Osteoblast (primary cell): ENCODE results near the gene CD70. TPM values are rescaled to one million over a fixed set of nuclear protein-coding genes. Genes with fewer than 3 reads are reported as not detected.
"Not testable (repeated sequence)": the region's sequence is repeated elsewhere in the genome, so short reads cannot be mapped to it uniquely, and the experiment has no call there.

Experiments
- DNase-seq: peaks from one replicate; pipeline ENCODE4 v3.0.0; 2011; ENCODE audit warnings: low spot score, mixed read lengths; ENCODE audit not compliant: insufficient read length; ENCODE audit errors: missing footprints
- H2AFZ ChIP-seq: 2 replicates; pipeline ENCODE4 v1.6.0; 2011; ENCODE audit warnings: mild to moderate bottlenecking, low read length
- H3K27ac ChIP-seq: 2 replicates; pipeline ENCODE4 v1.5.1; 2011; ENCODE audit warnings: mild to moderate bottlenecking, low read depth, low read length, moderate library complexity
- H3K27me3 ChIP-seq: 2 replicates; pipeline ENCODE4 v1.6.0; 2012; ENCODE audit warnings: mild to moderate bottlenecking, control low read depth, inconsistent platforms, low read length, moderate library complexity; ENCODE audit not compliant: insufficient read depth
- H3K36me3 ChIP-seq: 2 replicates; pipeline ENCODE4 v1.5.1; 2011; ENCODE audit warnings: mild to moderate bottlenecking, low read length, control low read depth, moderate library complexity; ENCODE audit not compliant: insufficient read depth
- H3K4me1 ChIP-seq: 2 replicates; pipeline ENCODE4 v1.5.1; 2011; ENCODE audit warnings: mild to moderate bottlenecking, low read length, control low read depth, moderate library complexity; ENCODE audit not compliant: insufficient read depth
- H3K4me2 ChIP-seq: 2 replicates; pipeline ENCODE4 v1.6.0; 2011; ENCODE audit warnings: mild to moderate bottlenecking, low read length; ENCODE audit not compliant: insufficient read depth
- H3K4me3 ChIP-seq: fragments of 200-600 bp; sonication (generic); 3 replicates; pipeline ENCODE4 v1.5.1; 2012; ENCODE audit warnings: mild to moderate bottlenecking, low read length, inconsistent platforms; ENCODE audit not compliant: insufficient read depth
- H3K79me2 ChIP-seq: 2 replicates; pipeline ENCODE4 v1.6.0; 2012; ENCODE audit warnings: mild to moderate bottlenecking, low read length, control low read depth, inconsistent platforms; ENCODE audit not compliant: insufficient read depth
- H3K9me3 ChIP-seq: 2 replicates; pipeline ENCODE4 v1.5.1; 2011; ENCODE audit warnings: low read depth, low read length, control low read depth
- H4K20me1 ChIP-seq: 2 replicates; pipeline ENCODE4 v1.6.0; 2012; ENCODE audit warnings: mild to moderate bottlenecking, low read length, control low read depth; ENCODE audit not compliant: insufficient read depth
- CTCF ChIP-seq: IDR thresholded peaks from 2 replicates; pipeline ENCODE4 v1.5.1; 2011; ENCODE audit warnings: mild to moderate bottlenecking, low read depth, low read length, moderate library complexity; ENCODE audit errors: extremely low read depth
- total RNA-seq: library from RNA; depleted of rRNA; stranded (reverse); fragments of >200 nt; gene quantifications from 2 replicates; pipeline ENCODE4 v1.2.3, GENCODE V29; 2012

CD70 gene
- total RNA-seq, 1 donor = not detected

GRCh38 chr19:6606276-6607070, 15.5 kb upstream of the CD70 start:
- not testable (repeated sequence) for H3K79me2 ChIP-seq, DNase-seq, H3K27ac ChIP-seq, H2AFZ ChIP-seq, H3K9me3 ChIP-seq, H4K20me1 ChIP-seq, H3K4me2 ChIP-seq, H3K36me3 ChIP-seq, H3K4me3 ChIP-seq, H3K27me3 ChIP-seq, H3K4me1 ChIP-seq

GRCh38 chr19:6604906-6605305, 14.0 kb upstream of the CD70 start:
- H4K20me1 ChIP-seq = no peaks in the 10 kb centered on the region
- no peaks in the 10 kb centered on the region for H3K9me3 ChIP-seq

GRCh38 chr19:6602729-6603114, 11.8 kb upstream of the CD70 start:
- no peak overlapping the region for H2AFZ ChIP-seq
- no peak overlapping the region for H3K4me2 ChIP-seq
- no peaks in the 10 kb centered on the region for H3K9me3 ChIP-seq
- no peaks in the 10 kb centered on the region for H3K79me2 ChIP-seq
- no peak for DNase-seq
- no peaks in the 10 kb centered on the region for H3K4me1 ChIP-seq
- peaks cover 18% of the 10 kb centered on the region for H3K27me3 ChIP-seq
- H3K27ac ChIP-seq = no peak overlapping the region
- H3K36me3 ChIP-seq = no peaks in the 10 kb centered on the region
- no peaks in the 10 kb centered on the region for H4K20me1 ChIP-seq
- no peak overlapping the region for H3K4me3 ChIP-seq
- TF ChIP-seq CTCF = no peak

More at GRCh38 chr19:6604906-6605305, 14.0 kb upstream of the CD70 start:
- H3K79me2 ChIP-seq = no peaks in the 10 kb centered on the region
- H3K4me2 ChIP-seq = no peak overlapping the region
- H3K27me3 ChIP-seq = peaks cover 6% of the 10 kb centered on the region
- no peak overlapping the region for H2AFZ ChIP-seq
- H3K27ac ChIP-seq = no peak overlapping the region
- no peak overlapping the region for H3K4me3 ChIP-seq
- DNase-seq = no peak
- H3K36me3 ChIP-seq = no peaks in the 10 kb centered on the region
- no peak for TF ChIP-seq CTCF
- no peaks in the 10 kb centered on the region for H3K4me1 ChIP-seq

GRCh38 chr19:6601537-6602052, 10.6 kb upstream of the CD70 start:
- H3K27me3 ChIP-seq = peaks cover 18% of the 10 kb centered on the region
- not testable (repeated sequence) for H3K27ac ChIP-seq, H3K79me2 ChIP-seq, H4K20me1 ChIP-seq, DNase-seq, H3K9me3 ChIP-seq, H3K4me1 ChIP-seq, H3K4me3 ChIP-seq, H3K4me2 ChIP-seq, H3K36me3 ChIP-seq, H2AFZ ChIP-seq

- not testable (repeated sequence) for H3K4me1 ChIP-seq, H3K27ac ChIP-seq, DNase-seq, H3K4me2 ChIP-seq, H3K79me2 ChIP-seq, H3K9me3 ChIP-seq, H4K20me1 ChIP-seq, H2AFZ ChIP-seq, H3K4me3 ChIP-seq, H3K36me3 ChIP-seq
- H3K27me3 ChIP-seq = peaks cover 18% of the 10 kb centered on the region
These were observed 10.1 kb upstream of the CD70 start for GRCh38 chr19:6600951-6601536.
